GM04504 (cell line): ENCODE data around the gene TSPAN18.

Source experiments
- DNase-seq: peaks from one replicate; pipeline ENCODE4 v3.0.0-alpha.2; 2012; ENCODE audit warnings: low read depth

TSPAN18 gene, protein sequence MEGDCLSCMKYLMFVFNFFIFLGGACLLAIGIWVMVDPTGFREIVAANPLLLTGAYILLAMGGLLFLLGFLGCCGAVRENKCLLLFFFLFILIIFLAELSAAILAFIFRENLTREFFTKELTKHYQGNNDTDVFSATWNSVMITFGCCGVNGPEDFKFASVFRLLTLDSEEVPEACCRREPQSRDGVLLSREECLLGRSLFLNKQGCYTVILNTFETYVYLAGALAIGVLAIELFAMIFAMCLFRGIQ

DNA sequence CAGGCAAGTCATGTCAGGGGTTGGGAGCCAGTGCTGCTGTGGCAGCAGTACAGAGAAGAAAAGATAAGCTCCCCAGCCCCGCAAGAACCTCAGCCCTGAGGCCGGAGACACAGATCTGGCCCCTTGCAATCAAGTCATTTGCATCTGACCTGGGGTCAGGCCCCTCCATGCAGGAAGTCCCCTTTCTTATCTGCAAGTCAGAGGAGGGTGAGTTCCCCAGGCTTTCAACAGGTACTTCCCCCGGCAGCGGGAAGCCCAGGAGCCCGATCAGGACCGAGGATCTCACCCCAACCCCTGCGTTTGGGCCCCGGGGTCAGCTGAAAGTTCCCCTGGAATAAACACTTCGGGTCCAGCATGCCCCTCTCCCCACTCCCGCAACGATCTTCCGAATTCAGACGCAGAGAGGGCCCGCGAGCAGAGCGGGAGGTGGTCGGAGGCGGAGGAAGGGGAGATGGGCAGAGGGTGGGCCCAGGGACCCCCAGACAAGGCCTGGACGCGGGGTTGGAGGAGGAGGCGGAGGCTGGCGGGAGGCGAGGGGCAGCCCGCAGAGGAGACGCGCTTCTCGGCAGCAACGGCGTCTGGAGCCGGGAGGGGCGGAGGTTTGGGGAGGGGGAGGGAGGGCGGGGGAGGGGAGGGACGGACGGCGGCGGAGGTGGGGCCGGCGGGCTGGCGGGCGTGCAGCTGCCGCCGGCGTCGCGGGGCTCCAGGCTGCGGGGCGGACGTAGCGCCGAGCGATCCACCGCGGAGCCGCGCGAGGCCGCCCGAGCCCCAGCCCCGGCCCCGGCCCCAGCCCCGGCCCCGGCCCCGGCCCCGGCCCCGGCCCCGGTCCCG, at the start of gene TSPAN18:
TSS of gene TSPAN18 (plus strand) at position 680 of the 831 bp plus-strand sequence. CDS start 179,455 bp downstream, outside the sequence.
- no peak for DNase-seq

DNA sequence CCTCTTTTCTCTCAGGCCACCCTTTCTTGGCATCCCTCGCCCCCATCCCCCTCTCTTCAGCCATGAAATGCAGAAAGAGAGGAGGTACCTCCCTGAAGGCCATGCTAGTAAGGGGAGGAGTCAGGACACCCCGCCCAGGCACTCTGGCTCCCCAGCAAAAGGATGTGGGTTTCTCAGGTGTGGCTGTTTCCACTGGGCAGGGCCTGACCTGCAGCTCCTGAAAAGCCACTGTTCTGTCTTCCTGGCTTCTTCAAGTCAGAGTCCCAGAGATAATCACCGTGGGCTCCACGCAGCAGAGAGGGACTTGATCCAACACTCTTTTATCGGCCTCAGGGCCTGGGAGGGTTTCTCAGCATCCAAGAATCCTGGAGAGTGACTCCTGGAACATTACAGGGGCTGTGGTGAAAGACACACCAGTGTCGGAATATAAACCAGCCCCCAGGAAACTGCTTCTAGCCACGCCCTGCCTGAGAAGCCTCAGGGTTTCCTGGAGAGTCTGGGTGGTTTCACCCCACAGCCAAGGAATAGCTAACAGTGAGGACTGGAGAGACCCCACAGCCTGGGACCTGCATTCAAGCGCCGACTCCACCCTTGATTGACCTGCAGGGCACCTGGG, 45.7 kb upstream of the TSPAN18 start:
- DNase-seq = no peak

DNA sequence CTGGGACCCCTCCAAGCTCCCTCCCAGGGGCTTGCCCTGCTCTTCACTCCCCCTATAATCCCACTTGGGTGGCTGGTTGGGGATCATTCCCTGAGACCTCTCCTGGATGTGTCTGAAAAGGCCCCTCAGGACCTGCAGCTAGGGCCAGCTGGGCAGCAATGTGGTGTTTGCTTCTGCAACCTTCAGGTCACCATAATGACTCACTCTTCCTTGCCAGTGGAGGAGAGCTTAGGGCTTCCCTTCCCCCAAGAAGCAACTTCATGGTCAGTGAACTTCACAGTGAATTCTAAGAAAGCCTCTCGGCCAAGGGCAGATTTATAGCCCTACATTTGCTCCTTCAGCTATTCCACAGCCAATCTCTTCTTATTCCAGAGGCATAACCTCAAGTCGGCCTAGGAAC, 45.1 kb upstream of the TSPAN18 start:
- no peak for DNase-seq

DNA sequence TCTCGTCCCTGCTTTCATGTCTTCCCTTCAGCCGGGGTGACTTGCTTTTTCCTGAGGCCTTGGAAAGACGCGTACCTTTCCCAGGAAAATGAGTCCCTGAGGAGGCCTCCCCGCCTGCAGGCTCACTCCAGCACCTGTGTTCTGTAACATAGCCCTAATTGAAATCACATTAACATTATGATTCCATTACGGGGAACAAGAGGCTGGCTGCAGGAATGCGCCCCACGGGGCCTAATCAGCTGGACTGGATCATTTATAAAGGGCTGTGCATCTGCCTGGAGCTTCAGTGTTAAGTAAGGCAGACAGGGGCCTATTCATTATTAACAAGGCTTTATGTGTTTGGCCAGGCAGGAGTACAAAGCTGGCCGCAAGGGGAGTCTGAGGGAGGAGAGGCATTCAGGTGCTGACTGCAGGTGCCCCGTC, 41.9 kb upstream of the TSPAN18 start:
- DNase-seq = no peak

DNA sequence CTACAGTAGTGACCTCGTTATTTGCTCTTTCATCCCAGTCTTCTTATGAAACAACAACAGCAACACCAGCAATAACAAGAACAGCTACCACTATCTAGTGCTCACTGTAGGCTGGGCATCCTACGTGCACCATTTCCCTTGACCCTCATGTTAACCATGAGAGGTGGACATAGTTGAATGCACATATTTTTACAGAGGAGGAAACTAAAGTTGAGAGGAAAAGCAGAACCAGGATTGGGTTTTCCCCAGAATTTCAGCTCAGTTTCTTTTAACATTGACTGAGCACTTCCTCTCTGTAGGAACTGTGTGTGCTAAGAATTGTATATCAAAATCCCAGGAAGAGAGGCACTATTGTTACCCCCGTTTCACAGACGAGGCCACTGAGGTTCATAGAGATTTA, 39.4 kb upstream of the TSPAN18 start:
- no peak for DNase-seq

DNA sequence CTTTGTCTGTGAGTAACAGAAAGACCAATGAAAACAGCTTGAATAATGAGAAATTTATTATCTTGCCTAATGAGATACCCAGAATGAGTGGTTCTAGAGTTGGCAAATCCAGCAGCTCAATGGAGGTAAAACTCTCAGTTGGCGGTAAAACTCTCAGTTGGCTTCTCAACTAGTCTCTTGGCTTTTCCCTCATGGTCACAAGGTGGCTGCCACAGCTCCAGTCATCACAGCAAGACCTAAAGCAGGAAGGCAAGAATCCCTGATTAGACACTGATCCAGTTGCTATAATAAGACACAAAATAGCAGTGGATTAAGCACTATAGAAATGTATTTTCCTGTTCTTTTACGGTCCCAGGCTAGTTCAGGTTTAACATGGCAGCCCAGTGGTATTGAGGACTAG, 37.5 kb upstream of the TSPAN18 start:
- DNase-seq = no peak

DNA sequence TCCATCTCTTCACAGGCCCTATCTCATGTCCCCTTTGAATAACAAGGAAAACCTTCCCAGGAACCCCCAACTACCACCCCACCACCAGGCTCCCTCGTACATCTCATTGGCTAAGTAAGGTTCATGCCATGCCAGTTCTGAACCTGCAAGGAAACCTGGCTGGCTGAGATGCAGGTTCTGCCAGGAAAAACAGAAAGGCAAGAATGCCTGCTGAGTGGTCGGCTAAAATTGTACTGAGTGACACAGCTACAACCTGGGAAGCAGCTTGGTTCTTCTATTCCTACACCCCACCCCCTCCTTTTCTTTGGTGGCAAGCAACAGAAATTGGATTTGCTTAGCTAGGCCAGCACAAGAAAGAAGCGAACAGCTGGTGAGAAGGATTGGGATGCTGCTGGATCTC, 36.1 kb upstream of the TSPAN18 start:
- no peak for DNase-seq

DNA sequence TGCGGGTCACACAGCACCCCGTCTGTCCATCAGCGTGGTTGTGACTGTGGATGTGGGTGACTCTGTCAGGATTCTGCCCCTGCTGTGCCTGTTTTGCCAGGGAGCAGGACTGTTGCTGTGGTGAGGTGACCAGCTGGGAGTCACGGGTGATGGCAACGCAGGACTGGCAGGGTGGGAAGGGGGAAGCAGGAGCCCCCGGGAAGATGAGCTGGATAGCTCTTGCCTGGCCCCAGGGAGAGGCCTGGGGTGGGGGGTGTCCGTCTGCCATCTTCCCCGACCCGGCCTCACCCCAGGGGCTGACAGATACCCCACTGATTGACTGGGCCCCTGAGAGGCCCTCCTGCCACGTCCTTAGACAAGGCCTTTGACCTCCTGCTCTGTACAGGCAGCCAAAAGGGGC, 34.3 kb upstream of the TSPAN18 start:
- DNase-seq = no peak

DNA sequence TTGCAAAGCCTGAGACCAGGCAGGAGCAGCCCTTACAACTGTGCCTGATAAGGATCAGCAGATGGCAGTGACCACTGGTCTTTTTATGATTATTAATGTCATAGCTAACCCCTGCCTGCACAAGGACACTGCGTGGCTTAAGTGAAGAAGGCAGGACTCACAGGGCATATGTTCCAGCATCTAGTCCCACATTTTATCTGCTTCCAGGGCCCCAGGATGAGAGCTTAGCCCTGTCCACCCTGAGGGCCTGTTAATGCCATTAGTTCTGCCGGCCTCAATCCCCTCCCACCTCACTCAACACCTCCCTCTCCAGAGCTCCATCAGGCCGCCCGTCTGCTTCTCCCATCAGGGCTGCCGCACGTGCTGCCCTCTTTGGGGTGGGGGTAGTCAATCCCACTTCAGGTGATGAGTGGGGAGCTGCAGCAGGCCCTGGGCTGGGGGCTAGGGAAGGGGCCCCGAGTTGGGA, 33.1 kb upstream of the TSPAN18 start:
- no peak for DNase-seq

DNA sequence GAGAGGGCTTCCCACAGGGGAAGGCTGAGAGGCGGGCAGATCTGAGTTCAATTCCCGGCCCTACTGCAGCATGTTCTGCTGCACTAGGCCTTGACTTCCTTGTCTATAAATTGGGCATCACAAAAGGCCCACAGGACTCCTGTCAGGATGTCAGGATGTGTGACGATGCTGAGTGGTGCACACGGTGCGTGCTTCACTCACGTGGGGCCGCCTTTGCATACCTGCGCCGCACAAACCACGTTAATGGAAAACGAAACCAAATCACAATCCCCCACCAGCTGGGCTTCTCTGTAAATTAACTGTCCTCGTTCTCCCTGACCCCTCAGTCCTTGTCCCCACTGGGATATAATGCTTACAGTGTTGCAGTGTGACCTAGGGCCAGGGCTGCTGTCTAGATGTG, 32.3 kb upstream of the TSPAN18 start:
- DNase-seq = no peak

DNA sequence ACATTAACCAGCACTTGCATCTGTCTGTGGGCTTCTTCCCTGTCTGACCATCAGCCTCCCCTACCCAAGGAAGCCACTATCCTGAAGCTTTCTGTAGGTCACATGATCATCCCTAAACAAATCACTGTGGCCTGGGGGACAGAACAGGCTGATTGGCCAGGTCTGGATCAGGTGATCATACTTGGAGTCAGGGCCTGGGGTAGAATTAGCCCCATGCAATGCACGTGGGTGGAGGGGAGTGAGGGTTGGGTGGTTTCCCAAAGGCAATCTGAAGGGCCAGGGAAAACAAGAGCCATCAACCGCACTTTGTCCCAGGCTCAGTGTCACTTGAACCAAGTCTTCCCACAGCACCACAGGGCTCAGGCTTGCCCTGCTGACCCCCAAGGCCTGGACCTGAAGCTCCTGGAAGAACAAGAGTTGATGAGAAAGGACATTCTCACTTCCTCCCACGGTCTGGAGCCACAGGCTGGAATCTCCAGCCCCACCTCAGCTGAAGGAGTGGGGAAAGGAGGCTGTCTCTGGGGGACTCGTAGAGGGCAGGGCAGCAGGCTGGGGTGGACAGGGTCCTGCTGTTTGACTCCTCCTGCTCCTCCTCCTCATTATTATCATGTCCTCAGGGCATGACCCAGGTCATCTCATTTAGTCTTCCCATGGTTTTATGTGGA, 31.5 kb upstream of the TSPAN18 start:
- no peak for DNase-seq

DNA sequence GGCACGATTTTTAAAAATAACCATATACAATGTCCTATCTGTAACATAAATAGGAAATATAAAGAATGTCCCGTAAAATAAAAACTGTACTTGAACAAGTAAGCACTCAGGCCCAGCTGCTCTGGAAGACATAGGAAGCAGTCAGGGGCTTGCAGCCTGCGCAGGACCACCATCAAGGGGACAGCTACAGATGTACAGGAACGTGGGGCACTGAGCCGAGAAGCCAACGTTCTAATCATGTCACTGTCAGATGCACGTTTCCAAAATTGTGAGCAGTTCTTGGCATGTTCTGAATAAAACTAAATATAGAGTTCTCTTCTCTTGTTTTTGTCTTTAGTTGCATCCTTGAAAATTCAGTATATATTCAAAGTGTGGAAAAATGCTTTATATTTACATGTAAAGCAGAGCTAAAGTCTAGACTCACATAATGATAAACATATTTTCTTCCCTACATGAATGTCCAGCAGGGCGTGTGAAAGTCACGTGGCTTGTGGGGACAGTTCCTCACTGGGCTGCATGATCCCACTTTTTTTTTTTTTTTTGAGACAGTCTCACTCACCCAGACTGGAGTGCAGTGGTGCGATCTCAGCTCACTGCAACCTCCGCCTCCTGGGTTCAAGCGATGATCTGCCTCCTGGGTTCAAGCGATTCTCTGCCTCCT, 28.4 kb upstream of the TSPAN18 start:
- no peak for DNase-seq

DNA sequence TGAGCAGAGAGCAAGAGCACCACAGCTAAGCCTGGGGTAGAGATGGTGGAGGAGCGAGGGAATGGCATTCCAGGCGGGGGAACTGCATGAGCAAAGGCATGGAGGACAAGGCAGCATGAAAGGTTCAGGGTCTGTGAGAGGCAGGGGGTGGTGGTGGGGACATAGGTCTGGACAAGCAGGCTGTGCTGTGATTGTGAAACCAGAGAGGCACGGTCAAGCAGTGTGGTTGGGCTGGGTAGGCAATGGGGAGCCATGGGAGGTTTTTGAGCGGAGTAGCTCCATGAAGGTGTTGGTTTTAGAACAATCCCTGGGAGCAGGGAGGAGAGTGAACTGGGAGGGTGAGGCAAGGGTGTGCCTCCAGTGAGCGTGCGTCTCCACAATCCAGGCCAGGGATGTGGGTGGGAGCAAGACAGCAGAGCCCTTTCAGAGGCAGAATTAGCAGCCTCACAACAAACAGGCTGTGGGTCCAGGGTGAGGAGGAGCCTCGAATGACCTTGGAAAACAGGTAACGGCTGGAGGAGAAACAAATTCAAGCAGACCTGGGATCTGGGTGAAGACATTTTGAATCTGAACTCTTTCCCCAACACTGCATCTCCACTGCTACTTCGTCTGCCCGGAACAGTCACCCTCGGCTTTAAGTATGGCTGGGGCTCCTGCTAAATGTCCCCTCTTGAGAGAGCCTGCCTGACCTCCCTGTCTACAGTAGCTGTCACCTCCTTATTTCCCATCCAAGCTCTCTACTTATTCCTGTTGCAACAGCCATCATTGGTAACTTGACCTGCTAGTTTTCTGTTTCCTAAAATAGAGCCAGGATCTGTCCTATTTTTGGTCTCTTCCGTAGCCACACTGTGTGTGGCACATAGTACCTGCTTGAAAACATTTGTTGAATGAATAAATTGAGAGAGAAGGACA, 27.0 kb upstream of the TSPAN18 start:
- no peak for DNase-seq

DNA sequence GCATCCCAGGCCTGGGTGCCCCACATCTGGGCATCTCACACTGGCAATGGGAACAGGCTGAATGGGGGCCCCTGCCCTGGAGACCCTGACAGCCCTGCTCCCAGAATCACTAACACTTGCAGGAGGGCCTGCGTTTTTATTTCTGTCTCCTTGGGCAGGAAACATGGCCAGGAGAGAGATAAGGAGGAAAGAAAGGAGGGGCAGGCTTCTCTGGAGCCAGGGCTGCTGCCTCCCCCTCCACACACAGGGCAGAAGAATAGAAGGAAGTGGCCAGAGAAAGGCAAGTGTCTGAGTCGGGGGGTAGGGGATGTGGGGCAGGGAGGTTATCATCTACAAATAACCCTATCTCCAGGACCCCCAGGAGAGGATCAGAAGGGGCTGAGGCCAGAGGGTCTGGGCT, 25.5 kb upstream of the TSPAN18 start:
- no peak for DNase-seq

DNA sequence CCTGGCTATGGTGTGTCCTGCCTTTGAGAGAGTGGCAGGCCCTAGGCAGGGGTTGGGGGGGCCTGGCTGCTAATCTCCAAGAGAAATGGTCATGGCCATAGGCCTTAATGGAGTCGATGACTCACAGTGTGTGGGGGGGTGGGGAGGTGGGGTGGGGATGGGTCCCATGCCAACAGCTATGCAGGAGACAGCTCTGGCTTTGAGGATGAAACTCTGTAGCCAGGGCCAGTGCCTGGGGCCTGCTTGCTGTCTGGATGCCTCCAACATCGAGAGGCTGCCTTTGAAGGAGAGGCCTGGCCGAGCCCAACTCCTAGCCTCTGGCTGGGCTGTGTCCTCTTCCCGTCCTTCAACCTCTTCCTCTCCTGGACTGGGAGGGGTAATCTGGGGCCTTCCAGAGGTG, 23.9 kb upstream of the TSPAN18 start:
- DNase-seq = no peak

DNA sequence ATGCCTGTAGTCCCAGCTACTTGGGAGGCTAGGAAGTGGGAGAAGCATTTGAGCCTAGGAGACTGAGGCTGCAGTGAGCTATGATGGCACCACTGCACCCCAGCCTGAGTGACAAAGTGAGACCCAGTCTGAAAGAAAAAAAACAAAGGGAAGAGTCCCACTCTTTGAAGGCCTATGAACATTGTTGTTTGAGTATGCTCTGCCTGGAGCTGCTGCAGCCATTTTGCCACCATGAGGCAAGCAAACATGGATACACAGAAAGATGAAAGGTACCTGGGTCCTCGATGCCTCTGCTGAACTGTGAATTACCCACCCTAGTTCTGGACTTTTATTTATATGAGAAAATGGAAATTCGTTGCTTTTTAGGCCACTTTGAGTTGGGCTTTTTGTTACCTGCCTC, 19.7 kb upstream of the TSPAN18 start:
- DNase-seq = no peak

DNA sequence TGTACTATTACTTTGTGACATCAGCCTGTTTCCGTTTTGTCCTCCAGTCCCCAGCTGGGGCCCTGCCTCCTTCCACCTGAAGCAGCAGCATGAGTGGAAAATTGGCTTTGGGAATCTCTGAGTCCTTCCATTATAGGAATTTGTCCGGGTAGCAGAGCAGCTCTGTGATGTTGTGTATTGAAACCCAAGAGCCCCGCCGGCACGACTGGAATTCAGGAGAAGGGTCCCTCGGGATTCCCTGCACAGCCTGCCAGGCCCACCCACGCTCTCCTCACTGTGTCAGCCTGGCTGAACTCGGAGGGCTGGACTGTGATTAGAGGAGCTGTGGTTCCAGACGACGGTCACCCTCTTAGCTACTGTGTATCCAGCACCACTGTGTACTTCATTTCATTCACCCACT, 18.8 kb upstream of the TSPAN18 start:
- DNase-seq = no peak

DNA sequence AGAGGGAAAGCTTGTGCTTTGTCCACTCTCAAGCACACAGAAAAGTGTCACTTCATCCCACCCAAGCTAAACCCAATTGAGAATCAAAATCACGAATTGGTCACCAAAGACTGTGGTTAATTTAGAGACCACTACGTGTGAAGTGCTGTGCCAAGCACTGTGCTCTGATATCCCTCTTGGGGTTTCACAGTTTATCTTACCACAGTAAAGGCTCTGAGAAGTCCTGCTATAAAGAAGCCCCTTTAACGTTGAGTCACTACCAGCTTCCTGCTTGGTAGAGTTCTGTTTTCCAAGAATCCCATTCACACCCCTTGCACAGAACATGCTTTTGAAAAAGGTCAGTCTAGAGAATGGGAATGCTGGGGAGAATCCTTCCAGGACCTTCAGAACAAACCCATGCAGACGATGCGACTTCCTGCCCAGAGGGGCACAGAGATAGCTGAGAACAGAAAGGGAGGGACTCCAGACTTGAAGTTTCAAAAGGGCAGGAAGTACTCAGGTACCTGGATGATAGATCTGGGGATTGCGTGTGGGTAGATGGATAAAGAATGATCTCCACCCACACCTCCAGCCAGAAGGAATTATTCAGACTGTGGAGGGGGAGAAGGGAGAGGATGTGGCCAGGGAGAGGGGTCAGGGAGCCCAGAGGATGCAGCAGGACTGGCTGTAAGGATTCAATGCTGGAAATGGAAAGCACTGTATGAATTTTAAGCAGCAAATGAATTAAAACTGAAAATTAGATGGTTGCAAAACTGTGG, 18.1 kb upstream of the TSPAN18 start:
- no peak for DNase-seq

DNA sequence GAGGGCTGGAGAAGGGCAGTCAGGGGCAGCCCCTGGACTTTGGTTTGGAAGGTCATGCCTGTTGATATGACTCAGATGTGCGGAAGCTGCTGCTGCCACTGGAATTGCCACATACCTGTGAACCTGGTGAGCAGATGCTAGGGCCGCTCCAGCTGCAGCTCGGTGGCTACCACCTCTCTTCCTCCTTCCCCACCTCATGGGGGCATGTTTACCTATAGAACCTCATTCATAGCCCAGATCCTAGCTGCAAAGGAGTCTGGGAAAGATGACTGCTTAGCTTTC, 17.5 kb upstream of the TSPAN18 start:
- DNase-seq = no peak

DNA sequence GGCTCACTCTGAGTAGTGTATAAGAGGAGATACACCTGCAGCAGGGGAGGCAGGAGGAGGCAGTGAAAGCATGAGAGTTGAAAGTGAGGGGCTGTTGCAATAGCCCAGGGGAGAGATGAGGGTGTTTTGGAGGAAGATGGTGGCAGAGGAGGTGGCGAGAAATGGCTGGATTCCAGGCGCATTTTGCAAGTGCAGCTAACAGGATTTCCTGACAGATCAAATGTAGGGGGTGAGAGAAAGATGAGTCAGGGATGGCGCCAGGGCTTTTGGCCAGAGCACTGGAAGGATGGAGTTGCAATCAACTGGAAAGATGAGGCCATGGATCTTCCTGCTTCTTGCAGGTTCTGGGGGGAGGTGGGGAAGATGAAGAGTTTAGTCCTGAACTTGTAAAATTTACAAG, 16.8 kb upstream of the TSPAN18 start:
- DNase-seq = no peak
